ENCODE measurements around the gene PAPOLG. TPM values are rescaled to one million over a fixed set of nuclear protein-coding genes. Genes with fewer than 3 reads are reported as not detected.

The PAPOLG gene
- total RNA-seq, 1 donor from 2014 or later, result 14.7 TPM

DNA sequence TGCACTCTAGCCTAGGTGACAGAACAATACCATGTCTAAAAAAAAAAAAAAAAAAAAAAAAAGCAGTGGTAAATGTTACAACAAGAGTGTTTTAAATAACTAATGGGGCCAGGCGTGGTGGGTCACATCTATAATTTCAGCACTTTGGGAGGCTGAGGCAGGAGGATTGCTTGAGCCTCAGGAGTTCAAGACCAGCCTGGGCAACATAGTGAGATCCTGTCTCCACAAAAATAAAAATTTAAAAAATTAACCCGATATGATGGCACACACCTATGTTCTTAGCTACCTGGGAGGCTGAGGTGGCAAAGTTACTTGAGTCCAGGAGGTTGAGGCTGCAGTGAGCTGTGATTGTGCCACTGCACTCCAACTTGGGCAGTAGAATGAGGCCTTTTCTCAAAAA, 37.1 kb downstream of the PAPOLG start:
- Histone ChIP-seq H3K4me3 (no peak overlapping the region), H3K27me3 (no peaks in the 10 kb centered on the region), H3K4me1 (no peaks in the 10 kb centered on the region), H3K9me3 (no peaks in the 10 kb centered on the region), H3K36me3 (peaks cover 0 to 71% of the 10 kb centered on the region in 2 donors), H3K27ac (no peak overlapping the region)
- intact Hi-C loops (cut with DNase I), result no loop called here
- no peak for DNase-seq (ENCODE audit: extremely low spot score in 2 of 2)
- TF ChIP-seq, protein P1, sequence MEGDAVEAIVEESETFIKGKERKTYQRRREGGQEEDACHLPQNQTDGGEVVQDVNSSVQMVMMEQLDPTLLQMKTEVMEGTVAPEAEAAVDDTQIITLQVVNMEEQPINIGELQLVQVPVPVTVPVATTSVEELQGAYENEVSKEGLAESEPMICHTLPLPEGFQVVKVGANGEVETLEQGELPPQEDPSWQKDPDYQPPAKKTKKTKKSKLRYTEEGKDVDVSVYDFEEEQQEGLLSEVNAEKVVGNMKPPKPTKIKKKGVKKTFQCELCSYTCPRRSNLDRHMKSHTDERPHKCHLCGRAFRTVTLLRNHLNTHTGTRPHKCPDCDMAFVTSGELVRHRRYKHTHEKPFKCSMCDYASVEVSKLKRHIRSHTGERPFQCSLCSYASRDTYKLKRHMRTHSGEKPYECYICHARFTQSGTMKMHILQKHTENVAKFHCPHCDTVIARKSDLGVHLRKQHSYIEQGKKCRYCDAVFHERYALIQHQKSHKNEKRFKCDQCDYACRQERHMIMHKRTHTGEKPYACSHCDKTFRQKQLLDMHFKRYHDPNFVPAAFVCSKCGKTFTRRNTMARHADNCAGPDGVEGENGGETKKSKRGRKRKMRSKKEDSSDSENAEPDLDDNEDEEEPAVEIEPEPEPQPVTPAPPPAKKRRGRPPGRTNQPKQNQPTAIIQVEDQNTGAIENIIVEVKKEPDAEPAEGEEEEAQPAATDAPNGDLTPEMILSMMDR (IDR thresholded peaks at IDR 0.05), result no peak
- TF ChIP-seq POLR2A (IDR thresholded peaks at IDR 0.05) (no peak), POLR2AphosphoS5 (IDR thresholded peaks at IDR 0.05; ENCODE audit: insufficient read depth in 1 of 2, low read depth in 1 of 2) (no peak)

DNA sequence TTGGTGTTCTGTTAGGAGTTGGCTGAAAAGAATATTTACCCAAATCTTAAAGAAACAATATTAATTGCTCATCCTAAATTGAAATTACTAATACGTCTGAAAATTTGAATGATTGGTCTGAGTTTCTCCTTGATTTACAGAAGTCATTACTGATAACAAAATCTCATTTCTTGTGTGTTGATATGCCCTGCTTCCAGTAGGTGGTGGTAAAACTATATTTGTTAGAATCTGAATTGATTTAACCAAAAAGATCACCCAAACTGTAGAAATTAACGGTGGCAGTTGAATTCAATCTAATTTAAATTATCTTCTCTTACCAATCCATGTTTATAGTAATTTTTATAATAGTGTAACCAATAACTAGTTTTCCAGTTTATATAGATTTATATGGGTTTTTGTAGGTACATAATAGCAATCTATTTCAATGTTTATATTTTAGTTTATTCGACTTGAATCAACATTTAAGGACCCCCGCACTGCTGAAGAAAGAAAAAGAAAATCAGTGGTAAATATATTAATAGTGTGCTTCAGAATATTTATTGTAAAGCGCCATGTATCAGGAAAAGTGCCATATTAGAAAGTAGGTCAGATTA, 38.3 kb downstream of the PAPOLG start:
- H3K4me3 ChIP-seq, result no peak overlapping the region
- no peak overlapping the region for H3K27ac ChIP-seq
- no peaks in the 10 kb centered on the region for H3K4me1 ChIP-seq
- H3K9me3 ChIP-seq, result no peaks in the 10 kb centered on the region
- peaks cover 0 to 67% of the 10 kb centered on the region in 2 donors for H3K36me3 ChIP-seq
- intact Hi-C loops (cut with DNase I), result no loop called here
- no peak for TF ChIP-seq POLR2AphosphoS5 (IDR thresholded peaks at IDR 0.05; ENCODE audit: insufficient read depth in 1 of 2, low read depth in 1 of 2)
- TF ChIP-seq, protein P1 (IDR thresholded peaks at IDR 0.05), result no peak
- DNase-seq (ENCODE audit: extremely low spot score in 2 of 2), result no peak
- H3K27me3 ChIP-seq, result no peaks in the 10 kb centered on the region

DNA sequence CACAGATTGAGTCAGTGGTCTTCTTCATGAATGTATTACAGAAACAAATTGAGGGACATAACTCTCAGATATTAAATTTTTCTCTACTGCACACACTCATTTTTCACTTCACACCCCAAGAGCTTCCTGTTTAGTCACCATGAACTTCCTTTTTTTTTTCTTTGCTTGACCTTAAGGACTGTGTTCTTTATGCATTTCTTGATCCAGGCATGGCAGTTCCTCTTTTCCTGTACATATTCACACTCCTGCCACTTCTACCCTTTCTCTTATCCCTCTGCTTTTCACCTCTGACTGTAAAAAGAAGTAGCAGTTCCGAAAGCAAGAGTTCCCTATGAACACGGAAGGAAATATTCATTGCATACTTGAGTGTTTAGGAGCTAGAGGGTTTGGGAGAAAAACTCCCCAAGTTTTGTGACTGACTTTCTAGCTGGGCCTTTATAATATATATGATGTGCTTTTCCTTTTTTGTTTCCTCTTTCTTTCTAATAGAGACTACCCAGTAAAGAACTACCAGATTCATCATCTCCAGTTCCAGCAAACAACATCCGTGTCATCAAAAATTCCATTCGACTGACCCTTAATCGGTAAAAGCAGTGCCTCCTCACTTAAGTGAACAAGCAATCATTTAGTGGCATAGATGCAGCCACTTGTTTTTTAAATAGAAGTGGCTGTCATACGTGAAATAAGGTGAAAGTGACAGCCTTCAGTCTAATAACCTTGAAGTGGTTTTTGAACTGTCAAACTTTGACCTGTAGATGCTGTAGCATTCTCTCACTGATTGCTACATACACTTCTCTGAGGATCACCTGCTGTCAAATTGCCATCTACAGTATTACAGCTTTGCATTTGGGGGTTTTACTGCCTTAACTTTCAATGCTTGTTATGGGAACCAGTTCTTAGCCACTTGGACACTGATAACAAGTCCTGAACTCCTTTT, 40.8 kb downstream of the PAPOLG start:
- peaks cover 0 to 57% of the 10 kb centered on the region in 2 donors for H3K36me3 ChIP-seq
- no peak overlapping the region for H3K4me3 ChIP-seq
- intact Hi-C loops (cut with DNase I), result no loop called here
- no peak for TF ChIP-seq POLR2A (IDR thresholded peaks at IDR 0.05)
- TF ChIP-seq POLR2AphosphoS5 (IDR thresholded peaks at IDR 0.05; ENCODE audit: insufficient read depth in 1 of 2, low read depth in 1 of 2), result no peak
- TF ChIP-seq, protein P1 (IDR thresholded peaks at IDR 0.05), result no peak
- DNase-seq (ENCODE audit: extremely low spot score in 2 of 2), result no peak
- no peaks in the 10 kb centered on the region for H3K27me3 ChIP-seq
- H3K4me1 ChIP-seq, result no peaks in the 10 kb centered on the region
- H3K9me3 ChIP-seq, result no peaks in the 10 kb centered on the region
- no peak overlapping the region for H3K27ac ChIP-seq

DNA sequence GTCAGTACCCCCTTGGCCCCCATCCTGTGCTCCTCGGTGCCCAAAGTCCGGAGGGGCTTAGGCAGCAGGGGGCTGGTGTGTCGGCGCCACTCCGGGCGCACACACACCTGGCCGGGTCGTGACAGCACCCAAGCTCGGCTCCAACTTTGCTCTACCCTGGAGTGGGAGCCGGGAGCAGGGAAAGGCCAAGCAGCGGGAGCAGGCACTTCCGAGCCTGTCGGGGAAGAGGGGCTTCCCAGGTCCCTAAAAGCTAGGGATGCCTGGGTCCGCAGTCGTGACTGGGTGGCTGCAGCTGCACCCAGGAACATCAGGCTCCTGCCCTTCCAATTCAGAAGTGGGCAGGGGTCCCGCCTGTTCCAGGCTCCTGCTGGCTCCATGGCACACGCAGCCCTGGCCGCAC, 48.4 kb downstream of the PAPOLG start:
- intact Hi-C loops (cut with DNase I), result no loop called here
- peak in 1 of 2 donors; percentile 62 for DNase-seq (ENCODE audit: extremely low spot score in 2 of 2)
- Histone ChIP-seq H3K4me1 (no peaks in the 10 kb centered on the region), H3K36me3 (peaks cover 0 to 11% of the 10 kb centered on the region in 2 donors), H3K27me3 (no peaks in the 10 kb centered on the region), H3K4me3 (no peak overlapping the region), H3K27ac (no peak overlapping the region), H3K9me3 (no peaks in the 10 kb centered on the region)
- TF ChIP-seq, protein P1 (IDR thresholded peaks at IDR 0.05), result no peak
- TF ChIP-seq POLR2AphosphoS5 (IDR thresholded peaks at IDR 0.05; ENCODE audit: insufficient read depth in 1 of 2, low read depth in 1 of 2) (no peak), POLR2A (IDR thresholded peaks at IDR 0.05) (no peak)

DNA sequence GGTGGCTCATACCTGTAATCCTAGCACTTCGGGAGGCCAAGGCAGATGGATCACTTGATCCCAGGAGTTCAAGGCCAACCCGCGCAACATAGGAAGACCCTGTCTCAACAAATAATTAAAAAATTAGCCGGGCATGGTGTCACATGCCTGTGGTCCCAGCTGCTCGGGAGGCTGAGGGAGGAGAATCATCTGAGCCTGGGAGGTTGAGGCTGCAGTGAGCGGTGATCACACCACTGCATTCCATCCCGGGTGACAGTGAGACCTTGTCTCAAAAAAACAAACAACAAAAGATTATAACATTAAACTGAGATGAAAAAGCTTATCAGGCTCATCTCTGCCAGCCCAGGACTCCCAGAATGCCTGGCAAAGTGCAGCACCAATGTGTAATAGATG, 50.5 kb downstream of the PAPOLG start:
- TF ChIP-seq, protein P1 (IDR thresholded peaks at IDR 0.05), result no peak
- TF ChIP-seq POLR2A (IDR thresholded peaks at IDR 0.05), result no peak
- no peak for TF ChIP-seq POLR2AphosphoS5 (IDR thresholded peaks at IDR 0.05; ENCODE audit: insufficient read depth in 1 of 2, low read depth in 1 of 2)
- DNase-seq (ENCODE audit: extremely low spot score in 2 of 2), result peak in 1 of 2 donors; percentile 18
- no peaks in the 10 kb centered on the region for H3K27me3 ChIP-seq
- H3K4me3 ChIP-seq, result no peak overlapping the region
- no peaks in the 10 kb centered on the region for H3K4me1 ChIP-seq
- no peaks in the 10 kb centered on the region for H3K9me3 ChIP-seq
- intact Hi-C loops (cut with DNase I), result no loop called here
- no peaks in the 10 kb centered on the region for H3K36me3 ChIP-seq
- no peak overlapping the region for H3K27ac ChIP-seq
